Activated CD4-positive, alpha-beta T cell treated with anti-CD3 and anti-CD28 coated beads for 36 hours (primary cell): ENCODE data around the gene C12orf54. TPM values are rescaled to one million over a fixed set of nuclear protein-coding genes. Genes with fewer than 3 reads are reported as not detected.
"Not testable (repeated sequence)": the region's sequence is repeated elsewhere in the genome, so short reads cannot be mapped to it uniquely, and the experiment has no call there.

Source experiments
- ATAC-seq: fragments of 200-7000 bp; cut with Tn5 transposase; one replicate; pipeline ENCODE4 v1.10.0; 2021; ENCODE audit warnings: mild to moderate bottlenecking, moderate library complexity
- CTCF ChIA-PET: fragments of 350-600 bp; sonication (Branson Sonifier 250); formaldehyde crosslinking; loops from one replicate; lab custom pipeline; 2021; ENCODE audit warnings: antibody characterized with exemption; lab: Charles Lee
- POLR2A ChIA-PET: fragments of 350-600 bp; sonication (Branson Sonifier 250); formaldehyde crosslinking; loops from one replicate; lab custom pipeline; 2021; ENCODE audit warnings: antibody characterized with exemption, inconsistent platforms; lab: Charles Lee
- DNase-seq: peaks from one replicate; pipeline ENCODE4 v3.0.0-alpha.2; 2020
- H3K27ac Mint-ChIP-seq: one replicate; pipeline ENCODE4 v1.8.0; 2021; ENCODE audit warnings: mixed read lengths
- H3K27me3 Mint-ChIP-seq: one replicate; pipeline ENCODE4 v1.8.0; 2021; ENCODE audit warnings: mixed read lengths
- H3K36me3 Mint-ChIP-seq: one replicate; pipeline ENCODE4 v1.8.0; 2021; ENCODE audit warnings: low read depth, mixed read lengths
- H3K4me1 Mint-ChIP-seq: one replicate; pipeline ENCODE4 v1.8.0; 2021; ENCODE audit warnings: mixed read lengths
- H3K4me3 Mint-ChIP-seq: one replicate; pipeline ENCODE4 v1.8.0; 2021; ENCODE audit warnings: mild to moderate bottlenecking, moderate library complexity, mixed read lengths
- H3K9me3 Mint-ChIP-seq: one replicate; pipeline ENCODE4 v1.8.0; 2021; ENCODE audit warnings: low read depth, mixed read lengths
- intact Hi-C, 2 experiments: fragments of 100-400 bp; cut with DNase I in 1 of 2; cut with micrococcal nuclease in 1 of 2; formaldehyde crosslinking; loops; one replicate each; pipeline versions ENCODE4 v1.14.2 to v1.15.1; 2022 to 2024; cut with DNase I, micrococcal nuclease
- total RNA-seq, 2 experiments: library from RNA; stranded (reverse); gene quantifications; one replicate each; pipeline ENCODE4 v1.2.3, GENCODE V29; 2021

C12orf54 gene
- total RNA-seq, 2 experiments from 2014 or later: not detected

- peaks cover 7% of the 10 kb centered on the region for H3K27me3 Mint-ChIP-seq
- peaks cover 2% of the 10 kb centered on the region for H3K36me3 Mint-ChIP-seq
- no peak overlapping the region for H3K4me3 Mint-ChIP-seq
- intact Hi-C loops: no loop called here
- ChIA-PET CTCF (no interaction called here), POLR2A (no interaction called here)
- H3K9me3 Mint-ChIP-seq: peaks cover 14% of the 10 kb centered on the region
- H3K4me1 Mint-ChIP-seq: peaks cover 15% of the 10 kb centered on the region
- ATAC-seq (no peak), DNase-seq (no peak)
- H3K27ac Mint-ChIP-seq: no peak overlapping the region
Observed at GRCh38 chr12:48510111-48510510, 27.8 kb downstream of the C12orf54 start.

GRCh38 chr12:48512855-48513254, 30.6 kb downstream of the C12orf54 start:
- Mint-ChIP-seq H3K9me3 (peaks cover 14% of the 10 kb centered on the region), H3K4me3 (no peak overlapping the region), H3K36me3 (peaks cover 2% of the 10 kb centered on the region), H3K27ac (peak overlapping the region; percentile 73), H3K4me1 (peaks cover 13% of the 10 kb centered on the region), H3K27me3 (peaks cover 7% of the 10 kb centered on the region)
- ChIA-PET POLR2A (interaction anchor here (0.6 to 0.8 kb wide), 2 partner anchors 154 to 652 kb away, joined by 3 to 4 read pairs; no protein-coding TSS in a partner anchor), CTCF (interaction anchor here (1.0 kb wide), 1 partner anchor 316 kb away, joined by 3 read pairs; no protein-coding TSS in a partner anchor)
- DNase-seq: peak; percentile 29
- intact Hi-C loops: loop anchor here in 1 of 2 experiments (2.0 kb wide), 2 partner anchors 28 to 240 kb away; no protein-coding TSS in a partner anchor
- ATAC-seq: peak; percentile 98

GRCh38 chr12:48514728-48515127, 32.4 kb downstream of the C12orf54 start:
- peaks cover 13% of the 10 kb centered on the region for H3K4me1 Mint-ChIP-seq
- peaks cover 4% of the 10 kb centered on the region for H3K27me3 Mint-ChIP-seq
- DNase-seq (no peak), ATAC-seq (no peak)
- intact Hi-C loops: no loop called here
- H3K36me3 Mint-ChIP-seq: peaks cover 2% of the 10 kb centered on the region
- POLR2A ChIA-PET: no interaction called here
- CTCF ChIA-PET: interaction anchor here (0.6 kb wide), 1 partner anchor 353 kb away, joined by 3 read pairs; no protein-coding TSS in a partner anchor
- no peak overlapping the region for H3K27ac Mint-ChIP-seq
- H3K4me3 Mint-ChIP-seq: no peak overlapping the region
- H3K9me3 Mint-ChIP-seq: peaks cover 14% of the 10 kb centered on the region

- intact Hi-C loops, ATAC-seq, H3K36me3 Mint-ChIP-seq, CTCF ChIA-PET, H3K27ac Mint-ChIP-seq, H3K9me3 Mint-ChIP-seq, DNase-seq, H3K27me3 Mint-ChIP-seq, H3K4me1 Mint-ChIP-seq, H3K4me3 Mint-ChIP-seq, POLR2A ChIA-PET: not testable (repeated sequence)
Observed at GRCh38 chr12:48520381-48520780, 38.1 kb downstream of the C12orf54 start.

GRCh38 chr12:48525332-48525731, 43.0 kb downstream of the C12orf54 start, which contains the start of gene OR8S1:
Gene OR8S1 (plus strand): TSS chr12:48525632. CDS start chr12:48525632, 0 bp downstream.
- no peak within 1 kb of the TSS for H3K4me3 Mint-ChIP-seq
- no peak for ATAC-seq
- no peaks in the 10 kb centered on the region for H3K4me1 Mint-ChIP-seq
- intact Hi-C loops: no loop called here
- H3K27ac Mint-ChIP-seq: no peak within 1 kb of the TSS
- DNase-seq: no peak
- H3K36me3 Mint-ChIP-seq: no peaks in the 10 kb centered on the region
- CTCF ChIA-PET: no interaction called here
- no peaks in the 10 kb centered on the region for H3K9me3 Mint-ChIP-seq
- POLR2A ChIA-PET: no interaction called here
- H3K27me3 Mint-ChIP-seq: peaks cover 2% of the 10 kb centered on the region

- Mint-ChIP-seq H3K36me3 (no peaks in the 10 kb centered on the region), H3K9me3 (no peaks in the 10 kb centered on the region), H3K27ac (no peak overlapping the region), H3K4me3 (no peak overlapping the region), H3K4me1 (peaks cover 15% of the 10 kb centered on the region), H3K27me3 (peaks cover 2% of the 10 kb centered on the region)
- POLR2A ChIA-PET: no interaction called here
- intact Hi-C loops: no loop called here
- ATAC-seq: no peak
- CTCF ChIA-PET: interaction anchor here (0.7 to 1.3 kb wide), 2 partner anchors 91 to 229 kb away, joined by 3 to 4 read pairs; no protein-coding TSS in a partner anchor
- no peak for DNase-seq
Observed at GRCh38 chr12:48527891-48528670, 45.8 kb downstream of the C12orf54 start.

- POLR2A ChIA-PET: no interaction called here
- CTCF ChIA-PET: interaction anchor here (1.2 to 1.8 kb wide), 2 partner anchors 87 to 90 kb away, joined by 3 to 5 read pairs; no protein-coding TSS in a partner anchor
- Mint-ChIP-seq H3K4me3 (no peak overlapping the region), H3K4me1 (peaks cover 20% of the 10 kb centered on the region), H3K27me3 (no peaks in the 10 kb centered on the region), H3K27ac (no peak overlapping the region), H3K9me3 (peaks cover 3% of the 10 kb centered on the region), H3K36me3 (no peaks in the 10 kb centered on the region)
- ATAC-seq (no peak), DNase-seq (no peak)
- intact Hi-C loops: no loop called here
Observed at GRCh38 chr12:48532601-48533000, 50.3 kb downstream of the C12orf54 start.

- no peak for ATAC-seq
- Mint-ChIP-seq H3K27me3 (no peaks in the 10 kb centered on the region), H3K27ac (no peak overlapping the region), H3K4me1 (peaks cover 22% of the 10 kb centered on the region), H3K4me3 (no peak overlapping the region), H3K36me3 (no peaks in the 10 kb centered on the region), H3K9me3 (peaks cover 3% of the 10 kb centered on the region)
- CTCF ChIA-PET: no interaction called here
- no peak for DNase-seq
- intact Hi-C loops: no loop called here
- POLR2A ChIA-PET: no interaction called here
Observed at GRCh38 chr12:48536602-48537001, 54.3 kb downstream of the C12orf54 start.

GRCh38 chr12:48542300-48542928, 60.1 kb downstream of the C12orf54 start:
- Mint-ChIP-seq H3K36me3 (no peaks in the 10 kb centered on the region), H3K27me3 (no peaks in the 10 kb centered on the region), H3K4me3 (no peak overlapping the region), H3K4me1 (peaks cover 11% of the 10 kb centered on the region), H3K9me3 (no peaks in the 10 kb centered on the region), H3K27ac (no peak overlapping the region)
- ChIA-PET POLR2A (no interaction called here), CTCF (interaction anchor here (0.6 to 9.4 kb wide), 20 partner anchors 9 to 315 kb away, joined by 3 to 134 read pairs (median 4); no protein-coding TSS in a partner anchor)
- intact Hi-C loops: loop anchor here (1.0 to 5.0 kb wide), 4 partner anchors 76 to 345 kb away; no protein-coding TSS in a partner anchor
- ATAC-seq (peak; percentile 55), DNase-seq (peak; percentile 80)

- Mint-ChIP-seq H3K36me3 (no peaks in the 10 kb centered on the region), H3K4me3 (no peak overlapping the region), H3K27me3 (peaks cover 5% of the 10 kb centered on the region), H3K27ac (no peak overlapping the region), H3K4me1 (peaks cover 5% of the 10 kb centered on the region), H3K9me3 (peaks cover 5% of the 10 kb centered on the region)
- intact Hi-C loops: no loop called here
- CTCF ChIA-PET: interaction anchor here (0.6 to 9.4 kb wide), 2 partner anchors 74 to 441 kb away, joined by 3 to 134 read pairs; no protein-coding TSS in a partner anchor
- POLR2A ChIA-PET: interaction anchor here (0.6 kb wide), 1 partner anchor 67 kb away, joined by 3 read pairs; no protein-coding TSS in a partner anchor
- ATAC-seq (no peak), DNase-seq (no peak)
Observed at GRCh38 chr12:48545833-48546469, 63.7 kb downstream of the C12orf54 start.
